H1 (cell line): ENCODE measurements around the gene RNU1-4.
"Not testable (repeated sequence)": the region's sequence is repeated elsewhere in the genome, so short reads cannot be mapped to it uniquely, and the experiment has no call there.

ENCODE experiments used
- EP300 ChIP-seq, 2 experiments: IDR thresholded peaks; 1 replicate in 1 of 2; 2 replicates in 1 of 2; pipeline ENCODE4 v1.6.1; 2011 to 2012; ENCODE audit warnings: low read depth in 2 of 2, low read length in 2 of 2, mild to moderate bottlenecking in 2 of 2, borderline replicate concordance in 1 of 2, inconsistent platforms in 1 of 2, moderate library complexity in 1 of 2
- EZH2 ChIP-seq: fragments of 200-600 bp; sonication (generic); IDR thresholded peaks from 2 replicates; pipeline ENCODE4 v1.7.1; 2012; ENCODE audit warnings: low read depth, mild to moderate bottlenecking, moderate library complexity, low read length, inconsistent platforms; ENCODE audit not compliant: severe bottlenecking
- GABPA ChIP-seq: IDR thresholded peaks from 2 replicates; pipeline ENCODE4 v1.6.1; 2011; ENCODE audit warnings: mild to moderate bottlenecking, low read length, moderate library complexity, borderline replicate concordance; ENCODE audit not compliant: insufficient read depth
- POLR2A ChIP-seq, 2 experiments: IDR thresholded peaks; 1 replicate in 1 of 2; 2 replicates in 1 of 2; pipeline ENCODE4 v1.6.1; 2011; ENCODE audit warnings: low read depth in 2 of 2, low read length in 2 of 2, mild to moderate bottlenecking in 2 of 2; ENCODE audit errors: control extremely low read depth in 1 of 2
- POLR2AphosphoS5 ChIP-seq: IDR thresholded peaks from 2 replicates; pipeline ENCODE4 v1.6.1; 2011; ENCODE audit warnings: low read depth, low read length
- RAD21 ChIP-seq, 2 experiments: IDR thresholded peaks in 1 of 2; conservative IDR thresholded peaks in 1 of 2; 2 replicates each; pipeline ENCODE4 v1.6.1; 2011; ENCODE audit warnings: low read depth in 2 of 2, low read length in 2 of 2, improper control_type of control experiment in 1 of 2, inconsistent platforms in 1 of 2, mild to moderate bottlenecking in 1 of 2, moderate library complexity in 1 of 2
- SP1 ChIP-seq: IDR thresholded peaks from 2 replicates; pipeline ENCODE4 v1.6.1; 2011; ENCODE audit warnings: low read depth, low read length
- SRF ChIP-seq: IDR thresholded peaks from 2 replicates; pipeline ENCODE4 v1.6.1; 2011; ENCODE audit warnings: mild to moderate bottlenecking, low read depth, low read length, moderate library complexity
- TBP ChIP-seq: IDR thresholded peaks from 2 replicates; pipeline ENCODE4 v1.6.1; 2011; ENCODE audit warnings: low read depth, low read length, improper control_type of control experiment
- TCF12 ChIP-seq: IDR thresholded peaks from 2 replicates; pipeline ENCODE4 v1.6.1; 2011; ENCODE audit warnings: low read depth, mild to moderate bottlenecking, low read length
- USF2 ChIP-seq: IDR thresholded peaks from 2 replicates; pipeline ENCODE4 v1.6.1; 2011; ENCODE audit warnings: low read length, improper control_type of control experiment
- YY1 ChIP-seq: IDR thresholded peaks from 2 replicates; pipeline ENCODE4 v1.6.1; 2011; ENCODE audit warnings: low read depth, mild to moderate bottlenecking, low read length
- TF ChIP-seq, protein P1 (sequence below), 3 experiments: IDR thresholded peaks; 1 replicate in 2 of 3; 2 replicates in 1 of 3; pipeline versions ENCODE4 v1.5.1 to v1.6.1; 2011; ENCODE audit warnings: low read length in 3 of 3, mild to moderate bottlenecking in 3 of 3, inconsistent platforms in 2 of 3, low read depth in 1 of 3, moderate library complexity in 1 of 3; ENCODE audit not compliant: insufficient read depth in 1 of 3; ENCODE audit errors: control extremely low read depth in 1 of 3
- TF ChIP-seq, protein P2 (sequence below): IDR thresholded peaks from 2 replicates; pipeline ENCODE4 v1.6.1; 2012; ENCODE audit warnings: inconsistent platforms

GRCh38 chr1:16748710-16749109 is 8.4 kb downstream of the RNU1-4 start:
- TF ChIP-seq, protein P1, sequence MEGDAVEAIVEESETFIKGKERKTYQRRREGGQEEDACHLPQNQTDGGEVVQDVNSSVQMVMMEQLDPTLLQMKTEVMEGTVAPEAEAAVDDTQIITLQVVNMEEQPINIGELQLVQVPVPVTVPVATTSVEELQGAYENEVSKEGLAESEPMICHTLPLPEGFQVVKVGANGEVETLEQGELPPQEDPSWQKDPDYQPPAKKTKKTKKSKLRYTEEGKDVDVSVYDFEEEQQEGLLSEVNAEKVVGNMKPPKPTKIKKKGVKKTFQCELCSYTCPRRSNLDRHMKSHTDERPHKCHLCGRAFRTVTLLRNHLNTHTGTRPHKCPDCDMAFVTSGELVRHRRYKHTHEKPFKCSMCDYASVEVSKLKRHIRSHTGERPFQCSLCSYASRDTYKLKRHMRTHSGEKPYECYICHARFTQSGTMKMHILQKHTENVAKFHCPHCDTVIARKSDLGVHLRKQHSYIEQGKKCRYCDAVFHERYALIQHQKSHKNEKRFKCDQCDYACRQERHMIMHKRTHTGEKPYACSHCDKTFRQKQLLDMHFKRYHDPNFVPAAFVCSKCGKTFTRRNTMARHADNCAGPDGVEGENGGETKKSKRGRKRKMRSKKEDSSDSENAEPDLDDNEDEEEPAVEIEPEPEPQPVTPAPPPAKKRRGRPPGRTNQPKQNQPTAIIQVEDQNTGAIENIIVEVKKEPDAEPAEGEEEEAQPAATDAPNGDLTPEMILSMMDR (IDR thresholded peaks at IDR 0.05; ENCODE audit: control extremely low read depth in 1 of 3, insufficient read depth in 1 of 3, low read depth in 1 of 3, low read length in 3 of 3): not testable (repeated sequence)
- not testable (repeated sequence) for TF ChIP-seq EZH2; POLR2AphosphoS5; SP1; USF2; SRF; TBP; TCF12; POLR2A (IDR thresholded peaks at IDR 0.05; ENCODE audit: control extremely low read depth in 1 of 2, low read depth in 2 of 2, low read length in 2 of 2); EP300 (IDR thresholded peaks at IDR 0.05; ENCODE audit: borderline replicate concordance in 1 of 2, low read depth in 2 of 2, low read length in 2 of 2); RAD21 (IDR thresholded peaks at IDR 0.05 in 1 of 2, conservative IDR thresholded peaks at IDR 0.05 in 1 of 2; ENCODE audit: low read depth in 2 of 2, low read length in 2 of 2); GABPA; YY1
- TF ChIP-seq, protein P2, sequence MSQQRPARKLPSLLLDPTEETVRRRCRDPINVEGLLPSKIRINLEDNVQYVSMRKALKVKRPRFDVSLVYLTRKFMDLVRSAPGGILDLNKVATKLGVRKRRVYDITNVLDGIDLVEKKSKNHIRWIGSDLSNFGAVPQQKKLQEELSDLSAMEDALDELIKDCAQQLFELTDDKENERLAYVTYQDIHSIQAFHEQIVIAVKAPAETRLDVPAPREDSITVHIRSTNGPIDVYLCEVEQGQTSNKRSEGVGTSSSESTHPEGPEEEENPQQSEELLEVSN: not testable (repeated sequence)
